Prostate gland (tissue), 2 donors: Measurements from ENCODE around the gene BCOR. TPM values are rescaled to one million over a fixed set of nuclear protein-coding genes. Genes with fewer than 3 reads are reported as not detected.

Experiments
- DNase-seq: peaks from one replicate; pipeline ENCODE4 v3.0.0-alpha.2; 2019; ENCODE audit warnings: low spot score
- H3K27ac ChIP-seq, 2 donors: fragments of 200-600 bp; sonication (generic); 2 replicates each; pipeline ENCODE4 v1.5.1; 2017 to 2019
- H3K27me3 ChIP-seq: fragments of 200-600 bp; sonication (generic); replicated peaks from 2 replicates; pipeline ENCODE4 v1.5.1; 2019; ENCODE audit not compliant: insufficient read depth
- H3K36me3 ChIP-seq, 2 donors: fragments of 200-600 bp; sonication (generic); 1 replicate in 1 of 2; 2 replicates in 1 of 2; pipeline versions ENCODE4 v1.5.1 to v1.8.1; 2017 to 2019
- H3K4me1 ChIP-seq: fragments of 200-600 bp; sonication (generic); replicated peaks from 2 replicates; pipeline ENCODE4 v1.5.1; 2019
- H3K4me3 ChIP-seq, 2 donors: fragments of 200-600 bp; sonication (generic); 2 replicates each; pipeline ENCODE4 v1.5.1; 2017 to 2019
- H3K9me3 ChIP-seq: fragments of 200-600 bp; sonication (generic); 2 replicates; pipeline ENCODE4 v1.5.1; 2017
- CTCF ChIP-seq, 4 experiments: fragments of 200-600 bp in 2 of 4; fragments of 450-650 bp in 2 of 4; sonication (generic) in 2 of 4; IDR thresholded peaks; 1 replicate in 3 of 4; 2 replicates in 1 of 4; pipeline ENCODE4 v1.5.1; 2016 to 2019; ENCODE audit warnings: antibody characterized with exemption in 4 of 4, mild to moderate bottlenecking in 2 of 4, moderate library complexity in 2 of 4
- POLR2A ChIP-seq: fragments of 450-650 bp; IDR thresholded peaks from one replicate; pipeline ENCODE4 v1.6.1; 2016; ENCODE audit warnings: antibody characterized with exemption, mild to moderate bottlenecking
- POLR2AphosphoS5 ChIP-seq: sonication (generic); formaldehyde crosslinking; IDR thresholded peaks from one replicate; pipeline ENCODE4 v1.6.1; 2017; ENCODE audit warnings: antibody characterized with exemption
- WGBS: methylation state at CpG from one replicate; pipeline ENCODE4 v1.1.5; 2018; 5-methylcytosine and 5-hydroxymethylcytosine counted together
- intact Hi-C: fragments of 100-400 bp; cut with DNase I; formaldehyde crosslinking; loops from one replicate; pipeline ENCODE4 v1.14.2; 2022
- total RNA-seq, 2 donors: library from RNA; depleted of rRNA; stranded (reverse); fragments of >200 nt; gene quantifications; one replicate each; pipeline ENCODE4 v1.1.0, GENCODE V29; 2016

Gene BCOR
- 10 to 100 TPM; 56.2 to 70.8 TPM for total RNA-seq

GRCh38 chrX:40097504-40098263 lies at the start of gene BCOR:
BCOR (minus strand) TSS chrX:40097958; CDS start chrX:40077929, 20,029 bp downstream.
- DNase-seq, result peak; percentile 65
- Histone ChIP-seq H3K36me3 (no peaks in the 10 kb centered on the region), H3K4me3 (peak within 1 kb of the TSS; percentile 63 to 65), H3K9me3 (no peaks in the 10 kb centered on the region), H3K27me3 (no peaks in the 10 kb centered on the region), H3K27ac (peak within 1 kb of the TSS; percentile 86 to 92), H3K4me1 (no peaks in the 10 kb centered on the region)
- intact Hi-C loops, result loop anchor here (5.0 kb wide), 1 partner anchor 360 kb away; no protein-coding TSS in a partner anchor
- WGBS, result 0% methylated on average over 31 of the region's 98 CpGs
- no peak for TF ChIP-seq CTCF (IDR thresholded peaks at IDR 0.05)
- peak; percentile 11 for TF ChIP-seq POLR2AphosphoS5
- TF ChIP-seq POLR2A, result peak; percentile 79

GRCh38 chrX:40147126-40147952 lies 49.6 kb upstream of the BCOR start:
- H3K27me3 ChIP-seq, result no peaks in the 10 kb centered on the region
- peaks cover 3% of the 10 kb centered on the region for H3K4me1 ChIP-seq
- H3K27ac ChIP-seq, result no peak overlapping the region
- DNase-seq, result no peak
- WGBS, result 86% methylated on average over 50 of the region's 50 CpGs
- intact Hi-C loops, result loop anchor here (10.0 kb wide), 1 partner anchor 413 kb away; no protein-coding TSS in a partner anchor
- no peaks in the 10 kb centered on the region for H3K36me3 ChIP-seq
- H3K4me3 ChIP-seq, result no peak overlapping the region
- TF ChIP-seq CTCF (IDR thresholded peaks at IDR 0.05), result no peak
- TF ChIP-seq POLR2A, result no peak
- TF ChIP-seq POLR2AphosphoS5, result no peak
- no peaks in the 10 kb centered on the region for H3K9me3 ChIP-seq

GRCh38 chrX:40146262-40147125 lies 48.7 kb upstream of the BCOR start:
- H3K36me3 ChIP-seq, result no peaks in the 10 kb centered on the region
- no peak for DNase-seq
- 11% methylated on average over 28 of the region's 77 CpGs for WGBS

More at GRCh38 chrX:40146262-40147125, 48.7 kb upstream of the BCOR start:
- peak; percentile 18 for TF ChIP-seq POLR2A
- TF ChIP-seq CTCF (IDR thresholded peaks at IDR 0.05), result peak in 1 of 4 experiments; percentile 8
- TF ChIP-seq POLR2AphosphoS5, result no peak
- H3K27ac ChIP-seq, result peak overlapping the region; percentile 41 to 56
- intact Hi-C loops, result loop anchor here (10.0 kb wide), 1 partner anchor 412 kb away; no protein-coding TSS in a partner anchor
- no peaks in the 10 kb centered on the region for H3K4me1 ChIP-seq
- no peaks in the 10 kb centered on the region for H3K9me3 ChIP-seq
- H3K4me3 ChIP-seq, result peak overlapping the region; percentile 32 to 38
- H3K27me3 ChIP-seq, result no peaks in the 10 kb centered on the region
